Eye (tissue), 1 donor: ENCODE data around the gene SRP54.
A peak's percentile ranks its signal among the peaks of the same experiment; 100 is the strongest.
"Not testable (repeated sequence)": the region's sequence is repeated elsewhere in the genome, so short reads cannot be mapped to it uniquely, and the experiment has no call there.

Experiments used
- DNase-seq: peaks from one replicate; pipeline ENCODE4 v3.0.0-alpha.2; 2015

Gene SRP54

GRCh38 chr14:34982421-34983147 lies at the start of gene SRP54:
Gene SRP54 (plus strand): TSS chr14:34982992. CDS start chr14:34996710, 13,718 bp downstream.
- DNase-seq: peak; percentile 99

- DNase-seq: no peak
Measured at GRCh38 chr14:34933301-34933700, 49.5 kb upstream of the SRP54 start.

- DNase-seq: no peak
Measured at GRCh38 chr14:34935488-34935887, 47.3 kb upstream of the SRP54 start.

- no peak for DNase-seq
Measured at GRCh38 chr14:34937442-34937841, 45.4 kb upstream of the SRP54 start.

- no peak for DNase-seq
Measured at GRCh38 chr14:34937876-34938275, 44.9 kb upstream of the SRP54 start.

- DNase-seq: peak; percentile 4
Measured at GRCh38 chr14:34943506-34943905, 39.3 kb upstream of the SRP54 start.

- no peak for DNase-seq
Measured at GRCh38 chr14:34944744-34945143, 38.0 kb upstream of the SRP54 start.

GRCh38 chr14:34946699-34947098 lies 36.1 kb upstream of the SRP54 start:
- no peak for DNase-seq

- no peak for DNase-seq
Measured at GRCh38 chr14:34951286-34951685, 31.5 kb upstream of the SRP54 start.

- DNase-seq: no peak
Measured at GRCh38 chr14:34956931-34957330, 25.9 kb upstream of the SRP54 start.

- no peak for DNase-seq
Measured at GRCh38 chr14:34957771-34958286, 25.0 kb upstream of the SRP54 start.

- not testable (repeated sequence) for DNase-seq
Measured at GRCh38 chr14:34962106-34962505, 20.7 kb upstream of the SRP54 start.

GRCh38 chr14:34964977-34965764 lies 17.6 kb upstream of the SRP54 start:
- no peak for DNase-seq

- no peak for DNase-seq
Measured at GRCh38 chr14:34965912-34966311, 16.9 kb upstream of the SRP54 start.

GRCh38 chr14:34966413-34966812 lies 16.4 kb upstream of the SRP54 start:
- no peak for DNase-seq

- no peak for DNase-seq
Measured at GRCh38 chr14:34970665-34971064, 12.1 kb upstream of the SRP54 start.

GRCh38 chr14:34971381-34971780 lies 11.4 kb upstream of the SRP54 start:
- DNase-seq: no peak

GRCh38 chr14:34971801-34972200 lies 11.0 kb upstream of the SRP54 start:
- no peak for DNase-seq

GRCh38 chr14:34978444-34978843 lies 4.3 kb upstream of the SRP54 start:
- DNase-seq: no peak

- DNase-seq: no peak
Measured at GRCh38 chr14:34980337-34980900, 2.4 kb upstream of the SRP54 start.

- no peak for DNase-seq
Measured at GRCh38 chr14:34981743-34982420, 910 bp upstream of the SRP54 start.

- no peak for DNase-seq
Measured at GRCh38 chr14:34983148-34983760, 462 bp downstream of the SRP54 start.

- no peak for DNase-seq
Measured at GRCh38 chr14:34983786-34984185, 994 bp downstream of the SRP54 start.
